Right lung (tissue), 5 donors: Measurements from ENCODE around the gene SPOP. TPM values are rescaled to one million over a fixed set of nuclear protein-coding genes. Genes with fewer than 3 reads are reported as not detected.
A peak's percentile ranks its signal among the peaks of the same experiment; 100 is the strongest.
"Not testable (repeated sequence)": the region's sequence is repeated elsewhere in the genome, so short reads cannot be mapped to it uniquely, and the experiment has no call there.

Source experiments
- DNase-seq, 2 donors: peaks; one replicate each; pipeline ENCODE4 v3.0.0-alpha.2; 2013
- polyA plus RNA-seq, 5 donors: library from polyadenylated mRNA; unstranded; fragments of 120-200 nt; gene quantifications; one replicate each; pipeline versions ENCODE4 v1.2.1 to v1.2.3, GENCODE V29; 2013; ENCODE audit warnings: inconsistent platforms in 1 of 5, low replicate concordance in 1 of 5; ENCODE audit not compliant: insufficient read length in 5 of 5, insufficient read depth in 1 of 5

Gene SPOP
- polyA plus RNA-seq, 5 donors, result 67.8 to 86.0 (median 73.8) TPM

DNA sequence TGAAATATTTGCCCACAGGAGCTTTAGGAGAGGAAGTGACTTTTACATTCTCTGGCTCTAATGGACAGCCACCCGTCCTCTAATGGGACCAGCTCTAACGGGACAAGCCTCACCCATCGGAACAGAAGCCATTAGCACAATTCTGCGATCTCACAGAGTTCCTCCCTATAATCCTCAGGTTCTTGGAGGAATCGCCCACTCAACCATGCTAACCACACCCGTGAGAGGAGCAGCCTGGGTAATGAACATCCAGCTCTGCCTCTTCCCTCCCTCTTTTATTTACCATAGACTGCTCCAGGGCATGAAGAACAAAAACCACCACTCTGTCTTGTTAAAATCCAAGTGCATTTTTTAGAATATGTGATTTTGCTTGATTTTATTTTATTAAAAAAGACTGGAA, 23.1 kb upstream of the SPOP start:
- DNase-seq, result no peak

DNA sequence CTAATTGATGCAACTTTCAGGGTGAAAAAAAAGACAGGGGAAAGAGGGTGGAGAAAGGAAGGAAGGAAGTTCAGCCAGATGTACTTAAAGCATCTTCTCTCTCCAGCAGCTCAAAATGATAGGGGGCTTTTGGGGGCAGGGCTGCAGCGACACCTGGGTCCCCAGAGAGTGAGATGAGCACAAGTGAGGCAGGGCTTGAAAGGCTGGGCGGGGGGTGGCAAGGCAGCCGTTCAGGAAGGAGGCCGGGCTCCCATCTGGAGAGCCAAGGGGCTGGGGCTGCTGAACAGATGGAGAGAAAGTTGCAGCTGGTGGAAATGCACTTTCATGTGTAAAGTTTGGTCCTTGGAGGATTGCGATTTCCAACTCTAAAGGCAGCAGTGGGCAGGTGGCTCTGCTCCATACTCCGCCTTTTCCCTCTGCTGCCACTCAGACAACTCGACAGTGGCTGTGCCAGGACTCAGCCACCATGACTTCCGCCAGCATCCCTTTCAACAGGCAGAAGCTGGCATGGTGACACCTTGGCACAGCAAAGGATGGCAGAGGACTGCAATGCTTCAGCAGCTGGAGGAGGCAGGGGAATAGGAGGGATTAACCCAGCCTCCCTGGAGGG, 22.2 kb upstream of the SPOP start:
- no peak for DNase-seq

DNA sequence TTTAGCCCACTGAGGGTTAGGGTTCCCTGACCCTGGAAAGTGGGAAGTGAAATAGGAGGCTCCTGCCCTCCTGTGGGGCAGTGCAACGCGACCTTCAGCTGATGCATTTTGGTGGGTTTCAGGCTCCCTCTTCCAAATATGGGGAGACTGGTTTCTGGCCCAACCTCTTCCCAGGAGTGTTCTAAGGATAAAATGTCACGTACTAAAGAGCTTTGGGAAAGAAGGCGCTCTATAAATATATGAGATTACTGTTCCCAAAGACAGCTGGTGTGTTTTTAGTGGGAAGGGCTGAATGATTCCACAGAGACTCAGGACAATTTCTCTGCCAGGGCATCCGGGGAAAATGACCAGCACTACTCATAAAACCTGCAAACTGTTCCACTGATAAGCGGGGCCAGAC, 20.1 kb upstream of the SPOP start:
- DNase-seq, result no peak

DNA sequence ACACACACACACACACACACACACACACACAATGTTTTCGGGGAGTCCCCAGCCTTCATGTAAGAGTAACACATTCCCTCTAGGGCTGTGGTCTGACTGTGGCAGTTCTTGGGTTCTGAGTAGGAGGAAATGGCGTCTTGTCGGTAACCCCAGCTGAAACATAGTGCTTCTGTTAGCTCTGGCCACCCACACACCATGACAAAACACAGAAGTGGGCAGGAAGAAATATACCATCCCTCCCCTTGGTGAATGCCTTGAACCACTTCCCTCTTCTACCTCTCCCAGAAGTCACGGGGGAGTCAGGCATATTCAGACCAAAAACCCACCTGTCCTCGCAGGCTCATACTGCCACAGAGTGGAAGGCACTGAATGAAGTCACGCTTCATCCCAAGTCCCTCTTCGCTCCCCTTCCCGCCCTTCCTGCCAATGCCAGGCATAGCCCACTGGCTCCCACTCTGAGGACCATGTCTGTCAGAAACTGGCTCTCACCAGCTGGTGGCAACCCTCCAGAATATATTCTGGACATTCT, 18.4 kb upstream of the SPOP start:
- no peak for DNase-seq

DNA sequence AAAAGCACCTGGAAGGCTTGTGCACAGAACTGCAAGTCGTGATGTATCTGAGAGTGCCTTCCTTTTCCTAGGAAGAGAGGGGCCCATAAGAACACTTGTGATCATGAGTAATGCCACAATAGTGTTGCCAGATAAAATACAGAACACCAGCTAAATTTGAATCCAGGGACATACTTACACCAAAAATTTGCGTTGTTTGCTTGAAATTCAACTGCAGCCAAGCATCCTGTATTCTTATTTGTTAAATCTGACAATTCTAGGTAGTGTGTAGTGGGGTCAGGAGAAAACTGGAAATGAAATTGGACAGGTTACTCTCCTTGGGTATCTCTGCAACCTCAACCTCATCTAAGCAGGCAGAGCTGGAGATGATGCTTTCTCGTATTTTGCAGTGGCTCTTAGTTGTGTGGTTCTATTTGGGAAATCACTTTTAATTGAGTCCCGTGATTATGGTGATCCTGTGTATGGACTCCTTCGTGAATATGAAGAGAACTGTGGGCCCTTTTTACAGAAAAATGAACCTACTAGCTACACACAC, 17.9 kb upstream of the SPOP start:
- DNase-seq, result no peak

DNA sequence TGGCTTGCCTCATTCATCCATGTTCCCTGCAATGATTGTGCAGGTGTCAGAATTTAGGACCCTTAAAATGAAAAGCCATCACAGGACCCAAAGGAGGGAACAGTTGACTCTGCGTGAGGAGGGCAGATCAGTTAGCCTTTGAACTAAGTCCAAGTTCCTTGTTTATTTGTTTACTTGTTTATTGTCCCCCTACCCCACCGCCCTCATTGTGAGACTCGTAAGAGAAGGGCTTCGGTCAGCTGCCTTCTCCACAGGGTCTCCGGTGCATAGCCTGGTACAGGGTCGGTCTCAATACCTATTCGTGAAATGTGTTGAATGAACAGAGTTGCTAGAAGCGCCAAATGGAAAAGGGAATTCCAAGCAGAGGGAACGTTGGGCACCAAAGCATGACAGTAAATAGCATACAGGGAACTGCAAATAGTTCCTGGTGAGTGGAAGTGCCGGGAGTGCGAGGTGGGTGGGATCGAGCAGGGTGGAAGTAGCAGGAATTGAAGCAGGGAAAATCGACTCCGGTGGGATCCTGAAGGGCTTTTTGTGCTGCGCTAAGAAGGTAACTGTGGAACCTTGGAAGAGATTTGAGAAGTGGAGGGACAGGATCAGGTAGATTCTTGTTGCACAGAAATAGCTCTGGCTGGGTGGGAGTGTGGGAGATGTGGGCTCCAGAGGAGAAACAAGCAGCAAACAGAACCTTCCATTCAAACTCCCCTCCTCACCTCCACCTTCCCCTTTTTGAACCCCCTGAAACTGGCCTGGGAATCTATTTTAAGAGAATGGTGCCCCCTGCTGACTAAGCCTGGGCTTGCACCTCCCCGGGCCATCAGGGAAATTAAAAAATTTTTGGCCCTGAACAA, 17.2 kb upstream of the SPOP start:
- no peak for DNase-seq

DNA sequence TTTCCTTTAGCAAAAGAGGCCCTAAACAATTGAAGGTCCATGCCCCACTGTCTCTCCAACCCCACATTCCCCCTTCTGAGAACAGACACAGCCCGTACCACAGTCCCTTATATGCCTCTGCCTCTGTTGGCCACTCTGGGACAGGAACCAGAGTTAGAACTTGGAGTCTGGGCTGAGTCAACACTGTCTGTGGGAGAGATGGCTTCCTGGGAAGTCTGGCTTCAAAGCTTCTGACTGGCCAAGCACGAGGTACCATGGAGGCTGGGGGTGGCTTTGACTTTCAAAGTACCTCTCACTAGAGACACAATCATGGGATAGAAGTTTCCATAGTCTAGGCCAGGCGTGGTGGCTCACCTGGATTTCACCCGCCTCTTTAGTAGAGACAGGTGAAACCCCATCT, 14.9 kb upstream of the SPOP start:
- DNase-seq, result no peak

DNA sequence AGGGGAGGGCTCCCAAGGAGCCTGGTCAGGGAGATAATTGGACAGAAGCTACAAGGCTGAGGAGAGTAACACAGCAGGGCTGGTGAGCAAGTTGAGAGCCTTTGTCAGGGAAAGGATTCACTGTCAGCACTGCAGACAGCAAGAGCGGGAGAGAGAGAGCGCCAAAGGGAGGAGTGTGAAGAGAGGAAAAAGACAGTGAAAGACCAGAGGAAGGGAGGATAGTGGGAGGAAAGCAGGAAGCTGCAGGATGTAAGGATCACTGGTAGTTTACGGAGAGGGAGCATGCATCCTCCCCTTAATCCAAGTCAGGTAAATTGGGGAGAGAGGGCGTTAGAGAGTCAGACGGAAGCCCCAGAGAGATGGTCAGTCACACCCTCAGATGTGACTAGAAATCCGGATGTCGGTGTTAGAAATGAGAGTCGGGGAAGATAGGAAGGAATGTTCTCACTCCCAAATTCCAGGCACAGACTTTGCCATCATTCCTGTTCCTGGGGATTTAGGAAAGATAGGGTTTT, 13.8 kb upstream of the SPOP start:
- DNase-seq, result no peak

DNA sequence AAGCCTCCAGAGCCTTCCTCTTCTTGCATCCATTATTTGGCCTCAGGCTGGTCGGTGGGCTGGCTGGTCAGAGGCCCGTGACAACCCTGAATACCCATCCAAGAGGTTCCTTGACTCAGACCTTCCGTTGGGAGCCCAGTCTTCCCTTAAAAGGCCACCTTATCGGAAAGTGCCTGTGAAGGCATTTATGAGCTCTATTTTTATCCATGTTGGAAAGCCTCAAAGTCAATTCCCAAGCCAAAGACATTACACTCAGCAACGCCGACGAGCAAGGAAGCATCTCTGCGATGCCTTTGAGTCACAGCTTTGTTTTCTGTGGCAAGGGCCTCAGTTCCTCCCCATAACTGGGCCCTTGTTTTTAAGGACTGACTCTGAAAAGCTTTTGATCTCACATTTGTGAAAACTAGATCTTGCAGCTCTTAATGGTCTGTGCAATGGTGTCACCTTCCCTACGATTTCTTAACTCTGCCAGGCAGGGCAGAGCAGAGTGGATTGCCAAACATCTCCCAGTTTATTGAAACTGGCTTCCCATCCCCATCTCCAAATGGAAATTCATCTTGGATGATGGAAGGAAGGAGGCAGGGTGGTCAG, 13.3 kb upstream of the SPOP start:
- DNase-seq, result no peak

DNA sequence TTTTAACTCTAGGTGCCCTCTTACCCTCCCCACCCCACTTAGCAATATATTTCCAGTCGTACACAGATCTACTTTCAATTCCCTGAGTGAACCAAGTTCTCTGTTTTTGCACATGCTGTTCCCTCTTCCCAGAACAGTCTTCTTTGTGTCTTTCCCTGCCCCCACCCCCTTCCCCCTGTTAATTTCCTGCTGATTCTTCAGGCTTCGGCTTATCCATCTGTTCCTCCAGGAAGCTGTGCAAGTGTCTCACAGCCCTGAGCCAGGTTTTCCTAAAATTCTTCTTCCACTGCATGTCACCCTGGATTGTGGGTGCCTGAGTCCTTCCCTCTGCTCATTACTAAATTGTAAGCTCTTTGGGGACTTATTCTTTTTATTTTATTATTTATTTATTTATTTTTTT, 12.4 kb upstream of the SPOP start:
- DNase-seq, result no peak

DNA sequence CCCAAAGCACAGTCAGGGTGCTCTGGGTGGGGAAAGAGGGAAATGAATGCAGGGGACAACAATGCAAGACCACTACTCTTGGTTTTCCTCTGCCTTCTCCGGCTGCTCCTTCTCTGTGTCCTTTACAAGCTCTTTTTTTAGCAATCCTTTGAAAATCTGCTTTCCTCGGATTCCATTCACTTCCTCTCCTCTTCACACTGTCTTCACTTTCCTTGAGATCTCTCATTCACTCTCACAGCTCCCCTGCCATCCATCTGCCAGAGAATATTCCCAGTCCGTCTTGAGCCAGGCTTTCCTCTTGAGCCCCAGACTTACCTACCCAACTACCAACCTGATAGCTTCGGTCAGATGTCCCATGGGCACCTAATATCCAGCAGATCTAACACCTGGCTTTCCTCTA, 11.0 kb upstream of the SPOP start:
- no peak for DNase-seq

DNA sequence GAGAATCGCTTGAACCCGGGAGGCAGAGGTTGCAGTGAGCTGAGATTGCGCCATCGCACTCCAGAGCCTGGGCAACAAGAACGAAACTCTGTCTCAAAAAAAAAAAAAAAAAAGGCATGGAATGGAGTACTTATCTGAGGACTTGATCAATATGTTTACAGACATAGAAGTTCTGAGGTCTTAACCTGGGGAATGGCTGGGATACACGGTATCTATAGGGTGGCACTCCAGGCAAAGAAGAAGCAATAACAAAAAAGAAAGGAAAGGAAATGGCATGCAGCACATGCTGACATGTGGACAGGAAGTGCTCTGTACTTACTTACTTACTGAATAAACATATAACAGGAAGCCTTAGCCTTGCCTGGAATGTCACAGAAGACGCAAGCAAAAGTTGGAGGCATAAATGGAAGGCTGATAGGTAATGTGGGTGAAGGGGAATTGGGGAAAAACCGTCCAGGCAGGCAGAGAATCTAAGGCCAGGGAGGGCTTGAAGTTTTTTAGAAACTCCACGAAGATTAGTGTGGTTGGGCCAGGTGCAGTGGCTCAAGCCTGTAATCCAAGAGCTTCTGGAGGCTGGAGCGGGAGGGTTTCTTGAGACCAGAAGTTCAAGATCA, 10.1 kb upstream of the SPOP start:
- peak in 1 of 2 donors; percentile 31 for DNase-seq

DNA sequence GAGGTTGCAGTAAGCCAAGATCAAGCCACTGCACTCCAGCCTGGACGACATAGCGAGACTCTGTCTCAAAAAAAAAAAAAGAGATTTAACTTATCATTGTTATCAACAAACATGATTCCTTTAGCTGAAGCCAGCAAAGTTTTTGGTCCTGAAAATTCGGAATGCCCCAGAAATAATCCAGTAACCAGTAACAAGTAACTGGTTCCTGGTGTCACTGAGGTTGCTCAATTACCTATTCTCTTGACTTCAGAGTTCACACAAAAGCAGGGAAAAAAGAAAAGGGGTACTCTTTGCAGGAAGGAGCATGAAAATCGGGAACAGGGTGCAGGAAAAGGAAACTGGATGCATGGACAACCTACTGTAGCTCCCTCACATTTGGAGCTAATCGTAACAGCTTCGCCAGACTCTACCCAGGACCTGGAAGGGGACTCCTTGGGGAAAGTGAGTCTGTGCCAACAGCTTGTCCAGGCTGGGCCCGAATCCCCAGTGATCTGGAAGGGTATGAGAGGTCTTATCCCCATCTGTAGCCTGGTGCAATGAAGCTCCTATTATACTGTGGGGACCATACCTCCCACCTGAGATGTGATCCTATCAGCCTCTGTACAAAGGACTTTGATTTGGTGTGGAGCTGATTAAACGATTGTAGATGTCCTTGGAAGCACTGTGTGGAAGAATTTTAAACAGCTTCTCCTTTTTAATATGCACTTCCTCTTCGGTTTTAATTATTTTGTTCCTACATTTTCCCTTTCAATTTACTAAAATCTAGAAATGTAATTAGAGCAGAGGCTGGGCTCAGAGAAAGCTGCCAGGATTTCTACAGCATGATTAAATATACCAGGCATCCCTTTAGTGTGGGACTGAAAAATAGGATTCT, 3.4 kb upstream of the SPOP start:
- DNase-seq, result no peak

DNA sequence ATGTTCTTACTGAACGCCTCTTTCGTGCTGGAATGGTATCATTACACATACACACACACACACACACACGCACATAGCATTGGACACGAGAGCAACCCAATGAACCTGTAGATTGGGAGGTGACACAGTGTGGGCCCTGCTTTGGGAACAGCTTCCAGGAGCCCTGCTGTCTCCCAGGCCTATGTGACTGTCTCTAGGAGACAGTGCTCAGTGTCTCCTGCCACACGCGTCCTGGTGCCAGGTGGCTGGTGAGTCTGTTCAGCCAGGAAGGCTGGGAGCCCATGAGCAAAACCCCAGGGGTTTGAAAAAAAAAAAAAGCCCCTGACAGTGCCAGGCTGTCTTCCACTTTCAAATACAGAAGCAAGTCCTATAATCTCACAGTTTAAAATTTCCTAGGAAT, 2.4 kb upstream of the SPOP start:
- no peak for DNase-seq

DNA sequence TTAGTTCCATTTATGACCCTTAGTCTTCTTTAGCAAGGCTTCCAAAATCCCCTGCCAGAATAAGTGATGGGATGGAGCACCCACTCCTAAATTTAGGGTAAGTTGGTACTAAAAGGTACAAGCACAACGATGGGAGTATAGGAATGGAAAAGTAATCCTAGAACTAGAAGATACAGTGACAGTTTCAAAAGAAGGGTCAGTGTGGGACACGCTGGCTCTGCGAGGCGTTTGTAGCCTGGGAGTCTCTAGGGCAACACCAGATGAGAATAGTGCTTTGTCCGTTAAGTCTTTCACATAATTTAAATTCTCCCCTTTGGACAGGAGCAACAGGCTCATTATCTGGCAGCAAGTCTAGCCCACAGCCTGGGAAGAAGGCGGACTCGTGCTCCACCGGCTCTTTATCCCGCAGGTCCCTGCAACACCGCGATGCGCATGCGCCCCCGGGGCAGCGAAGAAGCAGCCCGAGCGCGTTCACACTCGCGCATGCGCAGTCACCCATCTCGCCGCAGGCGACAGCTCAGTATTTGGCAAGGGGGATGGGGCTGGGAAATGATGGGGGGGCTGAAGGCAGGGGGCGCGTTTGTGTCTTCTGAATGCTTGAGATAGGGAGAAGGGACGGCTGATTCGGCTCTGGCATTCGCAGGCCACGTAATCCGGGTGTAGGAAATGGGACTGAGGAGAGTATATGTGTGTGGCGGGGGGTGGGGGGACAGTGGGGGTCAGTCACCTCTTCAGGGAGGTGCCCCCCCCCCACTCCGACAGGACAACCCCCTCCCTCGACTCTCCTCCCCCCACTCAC, 564 bp downstream of the SPOP start:
- DNase-seq, result peak; percentile 95 to 96

DNA sequence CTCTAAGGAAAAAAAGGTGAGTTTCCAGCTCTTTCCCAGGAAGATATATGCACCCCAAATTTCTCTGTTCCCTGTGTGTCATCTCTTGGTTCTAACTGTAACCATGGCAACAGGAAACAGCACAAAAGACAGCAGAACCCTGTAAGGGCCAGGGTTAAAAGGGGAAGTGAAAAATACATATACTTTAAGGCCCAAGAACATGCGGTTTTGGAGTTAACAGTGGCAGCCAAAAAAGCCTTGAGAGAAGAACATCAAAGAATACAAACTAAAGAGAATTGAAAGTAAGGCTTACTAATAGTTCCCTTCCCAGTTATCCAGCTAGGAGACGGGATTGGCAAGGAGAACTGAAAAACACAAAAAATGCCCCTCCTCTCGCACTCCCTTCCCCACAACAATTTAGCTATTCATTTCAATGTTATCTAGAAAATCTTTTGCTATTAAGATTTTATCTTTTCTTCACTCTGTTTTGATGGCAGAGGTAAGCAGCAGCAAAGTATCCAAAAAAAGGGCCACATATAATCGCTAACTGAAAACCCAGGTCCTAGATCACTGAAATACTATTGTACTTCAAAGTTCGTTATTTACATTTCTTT, 1.5 kb downstream of the SPOP start:
- DNase-seq, result no peak

DNA sequence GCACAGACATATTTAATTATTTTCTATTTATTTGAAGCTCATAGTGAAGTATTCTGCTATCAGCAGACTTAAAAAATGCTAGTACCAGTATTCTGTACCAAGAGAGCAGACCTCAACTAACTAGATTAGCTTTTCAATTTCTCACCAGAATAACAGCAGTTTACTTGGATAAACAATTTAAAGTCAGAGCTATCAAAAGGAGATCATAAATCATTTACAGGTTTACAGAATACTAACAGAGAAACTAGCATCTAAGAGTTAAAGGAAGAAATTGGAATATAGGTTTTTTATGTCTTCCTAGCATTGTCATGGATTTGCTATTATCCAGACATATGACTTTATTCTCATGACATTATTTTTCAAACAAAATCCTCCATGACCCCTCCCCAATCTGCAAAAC, 3.4 kb downstream of the SPOP start:
- DNase-seq, result no peak

DNA sequence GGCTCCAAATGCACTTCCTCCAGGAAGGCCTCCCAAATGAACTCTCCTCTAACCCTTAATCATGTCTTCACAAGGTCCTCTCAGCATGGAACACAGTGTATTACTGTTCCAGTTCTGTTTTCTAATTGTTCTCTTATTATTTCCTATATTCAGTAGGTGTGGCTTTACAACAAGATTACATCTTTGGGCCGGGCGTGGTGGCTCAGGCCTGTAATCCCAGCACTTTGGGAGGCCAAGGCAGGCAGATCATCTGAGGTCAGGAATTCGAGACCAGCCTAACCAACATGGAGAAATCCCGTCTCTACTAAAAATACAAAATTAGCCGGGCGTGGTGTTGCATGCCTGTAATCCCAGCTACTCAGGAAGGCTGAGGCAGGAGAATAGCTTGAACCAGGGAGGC, 4.2 kb downstream of the SPOP start:
- DNase-seq, result not testable (repeated sequence)

DNA sequence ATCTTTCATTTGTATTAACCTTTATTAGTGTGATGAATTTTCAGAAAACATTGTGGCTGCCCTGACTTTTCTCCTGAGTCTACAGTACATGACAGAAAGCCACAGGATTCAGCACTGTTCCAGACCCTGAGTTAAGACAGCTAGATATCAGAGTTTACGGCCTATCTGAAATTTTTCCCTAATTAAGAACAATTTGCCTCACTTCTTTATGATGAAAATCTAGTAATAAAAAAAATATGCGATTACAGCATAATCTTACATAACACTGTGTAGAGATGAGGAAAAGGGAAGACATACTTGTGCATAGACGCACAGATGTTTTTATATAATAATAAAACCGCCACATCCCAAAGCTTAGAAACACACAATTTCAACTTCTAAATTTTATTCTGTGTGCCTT, 7.3 kb downstream of the SPOP start:
- no peak for DNase-seq

DNA sequence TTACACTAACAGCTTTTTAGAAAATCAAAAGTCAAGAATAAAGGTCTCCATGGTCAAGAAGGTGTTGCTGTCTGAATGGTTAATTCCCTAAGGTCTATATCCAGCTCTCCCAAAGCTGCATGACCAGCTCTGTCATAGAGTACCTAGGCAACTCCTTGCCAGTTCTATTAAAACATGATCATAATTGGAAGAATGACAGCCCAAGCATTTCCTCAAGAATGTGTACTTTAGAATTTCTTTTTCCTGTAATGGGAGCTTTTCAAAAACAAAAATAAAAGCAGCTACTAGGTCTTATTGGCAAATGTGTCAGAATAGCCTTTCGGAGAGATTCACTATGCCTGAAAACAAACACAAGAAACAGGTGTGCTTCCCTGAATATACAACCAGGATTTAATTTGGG, 7.9 kb downstream of the SPOP start:
- DNase-seq, result no peak
